ENCODE measurements around the gene NLGN4X. TPM values are rescaled to one million over a fixed set of nuclear protein-coding genes. Genes with fewer than 3 reads are reported as not detected.
A peak's percentile ranks its signal among the peaks of the same experiment; 100 is the strongest.

NLGN4X gene
- total RNA-seq, 1 donor: 0.86 TPM

DNA sequence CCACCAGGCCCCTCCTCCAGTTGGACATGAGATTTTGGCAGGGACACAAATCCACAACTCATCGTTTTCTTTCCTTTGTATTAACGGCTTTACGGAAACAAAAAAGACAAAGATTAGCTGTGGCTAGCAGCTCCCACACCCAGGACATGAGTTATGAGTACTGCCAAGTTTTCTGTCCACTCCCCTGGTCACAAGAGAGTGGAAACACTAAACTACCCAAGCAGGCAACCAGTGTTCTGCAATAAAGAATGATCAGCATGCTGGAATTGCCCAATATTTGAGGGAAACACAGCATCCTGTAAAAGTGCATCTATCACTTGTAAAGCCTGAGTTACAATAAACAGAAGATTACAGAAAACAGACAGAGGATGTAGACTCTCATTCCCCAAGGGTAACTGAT, 358.4 kb downstream of the NLGN4X start:
- TF ChIP-seq, protein P1, sequence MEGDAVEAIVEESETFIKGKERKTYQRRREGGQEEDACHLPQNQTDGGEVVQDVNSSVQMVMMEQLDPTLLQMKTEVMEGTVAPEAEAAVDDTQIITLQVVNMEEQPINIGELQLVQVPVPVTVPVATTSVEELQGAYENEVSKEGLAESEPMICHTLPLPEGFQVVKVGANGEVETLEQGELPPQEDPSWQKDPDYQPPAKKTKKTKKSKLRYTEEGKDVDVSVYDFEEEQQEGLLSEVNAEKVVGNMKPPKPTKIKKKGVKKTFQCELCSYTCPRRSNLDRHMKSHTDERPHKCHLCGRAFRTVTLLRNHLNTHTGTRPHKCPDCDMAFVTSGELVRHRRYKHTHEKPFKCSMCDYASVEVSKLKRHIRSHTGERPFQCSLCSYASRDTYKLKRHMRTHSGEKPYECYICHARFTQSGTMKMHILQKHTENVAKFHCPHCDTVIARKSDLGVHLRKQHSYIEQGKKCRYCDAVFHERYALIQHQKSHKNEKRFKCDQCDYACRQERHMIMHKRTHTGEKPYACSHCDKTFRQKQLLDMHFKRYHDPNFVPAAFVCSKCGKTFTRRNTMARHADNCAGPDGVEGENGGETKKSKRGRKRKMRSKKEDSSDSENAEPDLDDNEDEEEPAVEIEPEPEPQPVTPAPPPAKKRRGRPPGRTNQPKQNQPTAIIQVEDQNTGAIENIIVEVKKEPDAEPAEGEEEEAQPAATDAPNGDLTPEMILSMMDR (IDR thresholded peaks at IDR 0.05; ENCODE audit: insufficient read depth, low read depth, low read length): no peak
- H3K4me3 ChIP-seq (ENCODE audit: low read depth, low read length): no peak overlapping the region
- peak; percentile 60 for DNase-seq (ENCODE audit: low read depth)

DNA sequence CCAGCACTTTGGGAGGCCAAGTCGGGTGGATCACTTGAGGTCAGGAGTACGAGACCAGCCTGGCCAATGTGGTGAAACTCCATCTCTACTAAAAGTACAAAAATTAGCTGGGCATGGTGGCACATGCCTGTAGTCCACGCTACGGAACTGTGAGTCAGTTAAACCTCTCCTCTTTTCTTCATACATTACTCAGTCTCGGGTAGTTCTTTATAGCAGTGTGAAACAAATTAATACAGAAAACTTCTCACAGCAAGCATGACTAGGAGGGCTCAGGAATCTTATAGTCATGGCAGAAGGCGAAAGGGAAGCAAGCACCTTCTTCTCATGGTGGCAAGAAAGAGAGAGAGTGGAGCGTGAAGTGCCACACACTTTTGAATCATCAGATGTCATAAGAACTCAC, 358.9 kb downstream of the NLGN4X start:
- DNase-seq (ENCODE audit: low read depth): no peak
- H3K4me3 ChIP-seq (ENCODE audit: low read depth, low read length): no peak overlapping the region
- TF ChIP-seq, protein P1 (IDR thresholded peaks at IDR 0.05; ENCODE audit: insufficient read depth, low read depth, low read length): no peak

DNA sequence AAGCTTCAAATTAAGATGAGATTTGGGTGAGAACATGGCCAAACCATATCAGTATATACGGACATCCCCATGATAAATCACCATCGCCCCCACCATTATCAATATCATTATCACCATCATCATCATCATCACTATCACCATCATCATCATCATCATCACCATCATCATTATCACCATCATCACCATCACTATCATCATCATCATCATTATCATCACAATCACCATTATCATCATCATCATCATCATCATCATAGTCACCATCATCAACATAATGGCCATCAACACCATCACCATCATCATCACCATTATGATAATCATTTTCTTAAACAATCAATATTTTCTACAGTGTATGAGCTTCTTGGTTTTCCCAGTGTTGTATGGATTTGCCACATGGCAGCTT, 360.9 kb downstream of the NLGN4X start:
- TF ChIP-seq, protein P1 (IDR thresholded peaks at IDR 0.05; ENCODE audit: insufficient read depth, low read depth, low read length): no peak
- DNase-seq (ENCODE audit: low read depth): no peak
- no peak overlapping the region for H3K4me3 ChIP-seq (ENCODE audit: low read depth, low read length)

DNA sequence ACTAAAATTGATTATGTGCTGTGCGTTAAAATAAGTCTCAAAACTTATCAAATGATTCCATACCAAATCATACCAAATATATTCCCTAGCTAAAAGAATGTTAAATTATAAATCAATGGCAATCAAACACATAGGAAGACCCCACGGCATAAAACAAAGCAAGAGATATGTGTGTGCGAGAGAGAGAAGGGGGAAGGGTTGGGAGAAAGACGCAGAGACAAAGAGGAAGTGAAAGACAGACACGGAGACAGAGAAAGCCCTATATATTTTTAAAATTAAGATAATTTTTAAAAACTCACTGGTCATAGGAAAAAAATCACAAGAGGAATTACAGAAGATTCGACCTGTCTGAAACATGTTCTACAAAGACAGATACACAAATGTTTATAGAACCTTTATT, 371.4 kb downstream of the NLGN4X start:
- DNase-seq (ENCODE audit: low read depth): no peak
- no peak overlapping the region for H3K4me3 ChIP-seq (ENCODE audit: low read depth, low read length)
- TF ChIP-seq, protein P1 (IDR thresholded peaks at IDR 0.05; ENCODE audit: insufficient read depth, low read depth, low read length): no peak

DNA sequence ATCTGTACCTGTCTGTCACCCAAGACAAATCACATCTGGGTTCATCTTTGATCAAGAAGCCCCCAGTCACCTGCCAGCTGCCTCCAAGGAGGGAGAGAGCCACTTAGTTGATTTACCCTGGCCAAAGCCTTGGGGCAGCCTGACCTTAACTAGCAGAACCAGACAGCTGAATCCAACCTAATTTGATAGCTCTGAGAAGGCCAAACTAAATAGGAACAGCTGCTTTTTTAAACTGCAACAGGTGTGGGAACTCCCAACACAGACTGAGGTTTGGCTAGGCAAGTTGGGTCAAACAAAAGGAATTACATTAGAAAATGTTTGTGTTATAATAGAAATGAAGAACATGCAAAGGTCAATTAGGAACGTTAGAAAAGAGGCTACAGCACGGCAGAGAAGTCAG, 375.7 kb downstream of the NLGN4X start:
- H3K4me3 ChIP-seq (ENCODE audit: low read depth, low read length): no peak overlapping the region
- DNase-seq (ENCODE audit: low read depth): no peak
- TF ChIP-seq, protein P1 (IDR thresholded peaks at IDR 0.05; ENCODE audit: insufficient read depth, low read depth, low read length): no peak

DNA sequence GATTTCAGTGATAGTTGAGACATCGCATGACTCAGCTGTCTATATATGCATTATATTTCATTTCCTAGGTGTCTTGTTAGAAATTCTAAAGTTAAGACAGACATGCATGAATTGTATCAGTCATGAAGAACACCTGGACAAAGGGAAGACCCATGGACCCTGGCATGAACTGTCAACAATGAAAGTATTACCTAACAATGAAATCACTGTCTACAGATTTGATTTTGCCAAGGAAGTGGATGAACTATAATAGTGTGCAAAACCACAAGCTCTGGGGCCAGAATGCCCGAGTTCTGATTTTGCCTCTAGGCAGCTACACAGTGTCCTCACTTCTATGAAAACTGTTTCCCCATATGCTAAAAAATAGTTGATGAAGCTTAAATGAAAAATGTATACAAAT, 386.1 kb downstream of the NLGN4X start:
- no peak overlapping the region for H3K4me3 ChIP-seq (ENCODE audit: low read depth, low read length)
- TF ChIP-seq, protein P1 (IDR thresholded peaks at IDR 0.05; ENCODE audit: insufficient read depth, low read depth, low read length): no peak
- DNase-seq (ENCODE audit: low read depth): no peak

Small RNA genes within 50 kb of the gene (small RNA-seq; reads per million reads assigned to genes)
- not detected for gene RF00322

Measured in fibroblast of villous mesenchyme (primary cell).